WTC11 (cell line): Measurements from ENCODE around the gene MRTFA. TPM values are rescaled to one million over a fixed set of nuclear protein-coding genes. Genes with fewer than 3 reads are reported as not detected.

Experiments
- ATAC-seq: fragments of 200-7000 bp; cut with Tn5 transposase; 2 replicates; pipeline ENCODE4 v1.10.0; 2021; ENCODE audit warnings: mild to moderate bottlenecking, moderate library complexity
- CTCF ChIA-PET: fragments of 300-600 bp; sonication (Branson Sonifier 250); formaldehyde crosslinking; loops from one replicate; lab custom pipeline; 2021; ENCODE audit warnings: antibody characterized with exemption; lab: Charles Lee
- POLR2A ChIA-PET: fragments of 350-600 bp; sonication (Branson Sonifier 250); formaldehyde crosslinking; loops from one replicate; lab custom pipeline; 2021; ENCODE audit warnings: antibody characterized with exemption; lab: Charles Lee
- DNase-seq: peaks from one replicate; pipeline ENCODE4 v3.0.0; 2021; ENCODE audit warnings: low spot score
- H3K27ac Mint-ChIP-seq: 2 replicates; pipeline ENCODE4 v1.8.0; 2021; ENCODE audit warnings: mixed read lengths
- H3K27me3 Mint-ChIP-seq: 2 replicates; pipeline ENCODE4 v1.8.0; 2021; ENCODE audit warnings: low read depth, mild to moderate bottlenecking, moderate library complexity, mixed read lengths
- H3K36me3 Mint-ChIP-seq: 2 replicates; pipeline ENCODE4 v1.8.0; 2021; ENCODE audit warnings: mixed read lengths
- H3K4me1 Mint-ChIP-seq: 2 replicates; pipeline ENCODE4 v1.8.0; 2022; ENCODE audit warnings: mixed read lengths
- H3K4me3 Mint-ChIP-seq: 2 replicates; pipeline ENCODE4 v1.8.0; 2021; ENCODE audit warnings: mild to moderate bottlenecking, moderate library complexity, mixed read lengths
- H3K9me3 Mint-ChIP-seq: 2 replicates; pipeline ENCODE4 v1.8.0; 2021; ENCODE audit warnings: mixed read lengths
- ATF3 ChIP-seq: sonication (generic); formaldehyde crosslinking; conservative IDR thresholded peaks from 2 replicates; pipeline ENCODE4 v1.8.1; 2022; ENCODE audit warnings: mild to moderate bottlenecking, missing genetic modification reagents
- CDX4 ChIP-seq: fragments of 250-450 bp; sonication (Bioruptor Pico); IDR thresholded peaks from 2 replicates; pipeline ENCODE4 v1.9.0; 2021; ENCODE audit warnings: moderate library complexity, mild to moderate bottlenecking, inconsistent platforms, borderline replicate concordance
- CTCF ChIP-seq: fragments of 200-600 bp; IDR thresholded peaks from 2 replicates; pipeline ENCODE4 v1.8.0; 2022; ENCODE audit warnings: antibody characterized with exemption
- E2F1 ChIP-seq: sonication (generic); formaldehyde crosslinking; IDR thresholded peaks from 2 replicates; pipeline ENCODE4 v1.8.0; 2022; ENCODE audit warnings: mild to moderate bottlenecking, missing genetic modification reagents
- JUN ChIP-seq: sonication (generic); formaldehyde crosslinking; IDR thresholded peaks from 2 replicates; pipeline ENCODE4 v1.8.0; 2023; ENCODE audit warnings: mild to moderate bottlenecking, missing genetic modification reagents
- NFE2L1 ChIP-seq: sonication (generic); formaldehyde crosslinking; IDR thresholded peaks from 2 replicates; pipeline ENCODE4 v1.8.1; 2023; ENCODE audit warnings: missing genetic modification reagents
- NFYB ChIP-seq: sonication (generic); formaldehyde crosslinking; conservative IDR thresholded peaks from 2 replicates; pipeline ENCODE4 v1.8.0; 2022; ENCODE audit warnings: low read depth, missing genetic modification reagents
- STAT6 ChIP-seq: sonication (generic); formaldehyde crosslinking; conservative IDR thresholded peaks from 2 replicates; pipeline ENCODE4 v1.8.1; 2023; ENCODE audit warnings: mild to moderate bottlenecking, low read depth, missing genetic modification reagents, moderate library complexity
- ZBTB21 ChIP-seq: sonication (generic); formaldehyde crosslinking; IDR thresholded peaks from 2 replicates; pipeline ENCODE4 v1.8.1; 2023; ENCODE audit warnings: mild to moderate bottlenecking, missing genetic modification reagents, borderline replicate concordance
- ZNF121 ChIP-seq: sonication (generic); formaldehyde crosslinking; IDR thresholded peaks from 2 replicates; pipeline ENCODE4 v1.8.0; 2023; ENCODE audit warnings: missing genetic modification reagents
- ZNF263 ChIP-seq: sonication (generic); formaldehyde crosslinking; IDR thresholded peaks from 2 replicates; pipeline ENCODE4 v1.8.1; 2022; ENCODE audit warnings: low read depth, mild to moderate bottlenecking, moderate library complexity, missing genetic modification reagents
- ZNF317 ChIP-seq: sonication (generic); formaldehyde crosslinking; IDR thresholded peaks from 2 replicates; pipeline ENCODE4 v1.8.1; 2023; ENCODE audit warnings: low read depth, mild to moderate bottlenecking, moderate library complexity, missing genetic modification reagents, borderline replicate concordance
- ZNF423 ChIP-seq: fragments of 250-450 bp; sonication (Bioruptor Pico); IDR thresholded peaks from 2 replicates; pipeline ENCODE4 v2.1.2; 2022; ENCODE audit warnings: mild to moderate bottlenecking, moderate library complexity
- ZNF425 ChIP-seq: fragments of 250-450 bp; sonication (Bioruptor Pico); conservative IDR thresholded peaks from 2 replicates; pipeline ENCODE4 v1.9.0; 2021; ENCODE audit warnings: mild to moderate bottlenecking
- ZNF512 ChIP-seq: sonication (generic); formaldehyde crosslinking; IDR thresholded peaks from 2 replicates; pipeline ENCODE4 v1.8.1; 2022; ENCODE audit warnings: missing genetic modification reagents, borderline replicate concordance
- total RNA-seq: library from RNA; stranded (reverse); gene quantifications from 3 replicates; pipeline ENCODE4 v1.2.3, GENCODE V29; 2021

The MRTFA gene
- total RNA-seq, 1 experiment from 2014 or later = 48.4 TPM

GRCh38 chr22:40621309-40622151 is 15.0 kb downstream of the MRTFA start:
- ChIA-PET POLR2A (no interaction called here), CTCF (interaction anchor here (1.2 kb wide), 1 partner anchor 15 kb away, joined by 5 read pairs; the partner anchor contains the start of gene MRTFA)
- Mint-ChIP-seq H3K36me3 (peaks cover 36% of the 10 kb centered on the region), H3K27me3 (no peaks in the 10 kb centered on the region), H3K4me3 (no peak overlapping the region), H3K4me1 (peaks cover 4% of the 10 kb centered on the region), H3K9me3 (peaks cover 44% of the 10 kb centered on the region), H3K27ac (no peak overlapping the region)
- TF ChIP-seq NFYB (no peak), ZNF425 (CRISPR knock-in tag) (no peak), ZNF121 (CRISPR knock-in tag) (no peak), ZNF263 (CRISPR knock-in tag) (no peak), ZNF512 (CRISPR knock-in tag) (no peak), ZNF317 (CRISPR knock-in tag) (no peak), ZBTB21 (CRISPR knock-in tag) (no peak), JUN (CRISPR knock-in tag) (no peak), CDX4 (no peak), ZNF423 (CRISPR knock-in tag) (no peak), STAT6 (CRISPR knock-in tag) (no peak), NFE2L1 (CRISPR knock-in tag) (no peak), CTCF (no peak), ATF3 (CRISPR knock-in tag) (no peak), E2F1 (CRISPR knock-in tag) (no peak)
- ATAC-seq (no peak), DNase-seq (no peak)
